ENCODE data around the gene PIGK.
"Not testable (repeated sequence)": the region's sequence is repeated elsewhere in the genome, so short reads cannot be mapped to it uniquely, and the experiment has no call there.

Gene PIGK

GRCh38 chr1:77170687-77171086 is 48.5 kb downstream of the PIGK start:
- H3K4me2 ChIP-seq (ENCODE audit: insufficient read depth, low read length): no peak overlapping the region
- DNase-seq: no peak
- H4K20me1 ChIP-seq (ENCODE audit: insufficient read depth, low read length): no peaks in the 10 kb centered on the region
- H2AFZ ChIP-seq (ENCODE audit: low read depth, low read length): no peak overlapping the region
- H3K27ac ChIP-seq (ENCODE audit: low read length): no peak overlapping the region
- no peak overlapping the region for H3K9ac ChIP-seq (ENCODE audit: low read depth, low read length)
- peaks cover 23% of the 10 kb centered on the region for H3K9me3 ChIP-seq (ENCODE audit: insufficient read depth, low read length, severe bottlenecking)
- no peaks in the 10 kb centered on the region for H3K4me1 ChIP-seq (ENCODE audit: insufficient read depth, low read length)
- H3K79me2 ChIP-seq (ENCODE audit: insufficient read depth, low read length): no peaks in the 10 kb centered on the region
- TF ChIP-seq CTCF (IDR thresholded peaks at IDR 0.05; ENCODE audit: borderline replicate concordance, extremely low read depth, low read length, poor library complexity, severe bottlenecking) (no peak), EZH2 (IDR thresholded peaks at IDR 0.05; ENCODE audit: borderline replicate concordance, low read depth, low read length, severe bottlenecking) (no peak)
- peaks cover 3% of the 10 kb centered on the region; the same call in 1 of the 2 replicates for H3K36me3 ChIP-seq (ENCODE audit: insufficient read depth, low read length)
- ATAC-seq (ENCODE audit: insufficient read depth, low read depth): no peak
- H3K27me3 ChIP-seq (ENCODE audit: insufficient read depth, low read length, poor library complexity): no peaks in the 10 kb centered on the region
- no peak overlapping the region for H3K4me3 ChIP-seq (ENCODE audit: low read depth in 1 of 2, low read length in 2 of 2)

- Histone ChIP-seq H3K4me1 (ENCODE audit: insufficient read depth, low read length) (no peaks in the 10 kb centered on the region), H3K27ac (ENCODE audit: low read length) (no peak overlapping the region), H3K27me3 (ENCODE audit: insufficient read depth, low read length, poor library complexity) (no peaks in the 10 kb centered on the region), H3K4me2 (ENCODE audit: insufficient read depth, low read length) (no peak overlapping the region), H3K9ac (ENCODE audit: low read depth, low read length) (no peak overlapping the region), H3K4me3 (ENCODE audit: low read depth in 1 of 2, low read length in 2 of 2) (no peak overlapping the region), H3K36me3 (ENCODE audit: insufficient read depth, low read length) (peaks cover 7% of the 10 kb centered on the region; the same call in 1 of the 2 replicates), H3K9me3 (ENCODE audit: insufficient read depth, low read length, severe bottlenecking) (peaks cover 3% of the 10 kb centered on the region), H3K79me2 (ENCODE audit: insufficient read depth, low read length) (no peaks in the 10 kb centered on the region), H2AFZ (ENCODE audit: low read depth, low read length) (no peak overlapping the region), H4K20me1 (ENCODE audit: insufficient read depth, low read length) (no peaks in the 10 kb centered on the region)
- TF ChIP-seq CTCF (IDR thresholded peaks at IDR 0.05; ENCODE audit: borderline replicate concordance, extremely low read depth, low read length, poor library complexity, severe bottlenecking) (no peak), EZH2 (IDR thresholded peaks at IDR 0.05; ENCODE audit: borderline replicate concordance, low read depth, low read length, severe bottlenecking) (no peak)
- ATAC-seq (ENCODE audit: insufficient read depth, low read depth): no peak
- DNase-seq: no peak
Measured at GRCh38 chr1:77168358-77168757, 50.9 kb downstream of the PIGK start.

- H3K4me1 ChIP-seq (ENCODE audit: insufficient read depth, low read length): no peaks in the 10 kb centered on the region
- ATAC-seq (ENCODE audit: insufficient read depth, low read depth) (no peak), DNase-seq (no peak)
- TF ChIP-seq CTCF (IDR thresholded peaks at IDR 0.05; ENCODE audit: borderline replicate concordance, extremely low read depth, low read length, poor library complexity, severe bottlenecking): no peak
- no peak for TF ChIP-seq EZH2 (IDR thresholded peaks at IDR 0.05; ENCODE audit: borderline replicate concordance, low read depth, low read length, severe bottlenecking)
- H3K4me3 ChIP-seq (ENCODE audit: low read depth in 1 of 2, low read length in 2 of 2): no peak overlapping the region
- H3K36me3 ChIP-seq (ENCODE audit: insufficient read depth, low read length): peaks cover 38% of the 10 kb centered on the region
- H2AFZ ChIP-seq (ENCODE audit: low read depth, low read length): no peak overlapping the region
- no peaks in the 10 kb centered on the region for H4K20me1 ChIP-seq (ENCODE audit: insufficient read depth, low read length)
- H3K4me2 ChIP-seq (ENCODE audit: insufficient read depth, low read length): no peak overlapping the region
- no peaks in the 10 kb centered on the region for H3K27me3 ChIP-seq (ENCODE audit: insufficient read depth, low read length, poor library complexity)
- no peak overlapping the region for H3K9ac ChIP-seq (ENCODE audit: low read depth, low read length)
- H3K27ac ChIP-seq (ENCODE audit: low read length): no peak overlapping the region
- H3K79me2 ChIP-seq (ENCODE audit: insufficient read depth, low read length): no peaks in the 10 kb centered on the region
- peaks cover 2% of the 10 kb centered on the region for H3K9me3 ChIP-seq (ENCODE audit: insufficient read depth, low read length, severe bottlenecking)
Measured at GRCh38 chr1:77164434-77164944, 54.7 kb downstream of the PIGK start.

GRCh38 chr1:77159706-77160105 is 59.5 kb downstream of the PIGK start:
- H2AFZ ChIP-seq (ENCODE audit: low read depth, low read length); H3K9me3 ChIP-seq (ENCODE audit: insufficient read depth, low read length, severe bottlenecking); H3K9ac ChIP-seq (ENCODE audit: low read depth, low read length); H3K27me3 ChIP-seq (ENCODE audit: insufficient read depth, low read length, poor library complexity); H3K4me3 ChIP-seq (ENCODE audit: low read depth in 1 of 2, low read length in 2 of 2); DNase-seq; H4K20me1 ChIP-seq (ENCODE audit: insufficient read depth, low read length); H3K79me2 ChIP-seq (ENCODE audit: insufficient read depth, low read length); H3K4me2 ChIP-seq (ENCODE audit: insufficient read depth, low read length); H3K27ac ChIP-seq (ENCODE audit: low read length); ATAC-seq (ENCODE audit: insufficient read depth, low read depth); H3K4me1 ChIP-seq (ENCODE audit: insufficient read depth, low read length): not testable (repeated sequence)
- H3K36me3 ChIP-seq (ENCODE audit: insufficient read depth, low read length): peaks cover 45% of the 10 kb centered on the region
